ENCODE results near the gene EBI3. TPM values are rescaled to one million over a fixed set of nuclear protein-coding genes. Genes with fewer than 3 reads are reported as not detected.

The EBI3 gene
- total RNA-seq, 1 experiment from 2014 or later = 1.4 TPM

DNA sequence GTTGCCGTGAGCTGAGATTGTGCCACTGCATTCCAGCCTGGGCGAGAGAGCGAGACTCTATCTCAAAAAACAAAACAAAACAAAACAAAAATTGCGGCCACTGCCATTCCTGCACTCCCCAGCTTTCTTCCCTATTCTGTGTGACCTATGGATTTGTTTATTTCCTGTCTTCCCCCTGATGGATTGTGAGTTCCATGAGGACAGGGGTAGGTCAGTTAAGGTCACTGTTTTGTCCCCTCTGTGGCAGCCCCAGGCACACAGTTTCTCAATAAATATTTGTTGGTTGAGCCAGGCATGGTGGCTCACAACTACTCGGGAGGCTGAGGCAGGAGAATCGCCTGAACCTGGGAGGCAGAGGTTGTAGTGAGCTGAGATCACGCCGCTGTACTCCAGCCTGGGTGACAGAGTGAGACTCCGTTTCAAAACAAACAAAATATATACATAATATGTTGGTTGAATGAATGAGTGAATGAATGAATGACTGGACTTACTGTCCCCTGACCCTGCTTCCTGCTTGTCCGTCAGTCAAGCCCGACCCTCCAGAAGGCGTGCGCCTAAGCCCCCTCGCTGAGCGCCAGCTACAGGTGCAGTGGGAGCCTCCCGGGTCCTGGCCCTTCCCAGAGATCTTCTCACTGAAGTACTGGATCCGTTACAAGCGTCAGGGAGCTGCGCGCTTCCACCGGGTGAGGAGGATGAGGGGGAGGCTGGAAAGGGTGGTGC, 5.0 kb downstream of the EBI3 start:
- Histone ChIP-seq H2BK120ac (ENCODE audit: low read depth, low read length, poor library complexity, severe bottlenecking) (no peak overlapping the region), H3K23ac (ENCODE audit: insufficient read length, low read depth, low read length) (no peak overlapping the region), H2BK20ac (ENCODE audit: low read depth, low read length, poor library complexity, severe bottlenecking) (no peak overlapping the region), H3K9ac (ENCODE audit: extremely low read depth, insufficient read length, low read length) (no peak overlapping the region), H3K27ac (ENCODE audit: insufficient read length, low read depth, low read length) (no peak overlapping the region), H4K91ac (ENCODE audit: insufficient read length, low read depth, low read length) (no peak overlapping the region), H2BK12ac (ENCODE audit: insufficient read length, low read depth, low read length) (no peak overlapping the region), H2BK5ac (ENCODE audit: insufficient read length, low read length) (no peak overlapping the region), H4K8ac (replicated peaks; ENCODE audit: insufficient read length, low read depth, low read length) (no peak overlapping the region), H3K79me2 (ENCODE audit: insufficient read depth, low read length) (no peaks in the 10 kb centered on the region), H3K56ac (ENCODE audit: insufficient read length, low read depth, low read length) (no peak overlapping the region), H3K4me2 (ENCODE audit: insufficient read depth, insufficient read length, low read length) (no peak overlapping the region), H3K23me2 (ENCODE audit: insufficient read length, low read depth, low read length, poor library complexity, severe bottlenecking) (peaks cover 3% of the 10 kb centered on the region), H4K20me1 (ENCODE audit: control insufficient read depth, insufficient read depth, insufficient read length) (no peaks in the 10 kb centered on the region), H2AK5ac (ENCODE audit: insufficient read length, low read length) (no peak overlapping the region), H3T11ph (ENCODE audit: low read length) (no peak overlapping the region), H3K14ac (ENCODE audit: insufficient read depth, low read length) (no peak overlapping the region), H3K9me3 (ENCODE audit: control insufficient read depth, low read depth, low read length) (no peaks in the 10 kb centered on the region), H2AFZ (ENCODE audit: low read length) (no peak overlapping the region), H3K18ac (ENCODE audit: insufficient read length, low read depth, low read length) (no peak overlapping the region), H2BK15ac (ENCODE audit: low read depth, low read length) (no peak overlapping the region), H3K4me1 (ENCODE audit: insufficient read depth, low read length) (no peaks in the 10 kb centered on the region), H4K5ac (ENCODE audit: insufficient read length, low read depth, low read length) (no peak overlapping the region), H3K27me3 (ENCODE audit: insufficient read depth, low read length) (no peaks in the 10 kb centered on the region), H3K79me1 (ENCODE audit: insufficient read depth, low read depth, low read length, poor library complexity, severe bottlenecking) (no peaks in the 10 kb centered on the region), H3K4ac (ENCODE audit: low read depth, low read length) (no peak overlapping the region)
- Mint-ChIP-seq H3K4me3 (no peak overlapping the region), H3K27me3 (ENCODE audit: low read depth) (peaks cover 3% of the 10 kb centered on the region; the same call in 1 of the 2 replicates), H3K27ac (peak overlapping the region in 1 of 3 experiments; percentile 15; a peak in 1 of 7 replicates), H3K36me3 (ENCODE audit: insufficient read depth in 1 of 3, low read depth in 3 of 3) (no peaks in the 10 kb centered on the region), H3K4me1 (peaks cover 0 to 5% of the 10 kb centered on the region in 2 experiments; a peak in 2 of 4 replicates), H3K9me3 (peaks cover 1 to 5% of the 10 kb centered on the region in 2 experiments; a peak in 2 of 5 replicates)
- no peak for DNase-seq
- WGBS (ENCODE audit: extremely low coverage, insufficient read length, low lambda C conversion rate) = no CpG with 5 or more reads among the region's 21 CpGs
- TF ChIP-seq, protein P1, sequence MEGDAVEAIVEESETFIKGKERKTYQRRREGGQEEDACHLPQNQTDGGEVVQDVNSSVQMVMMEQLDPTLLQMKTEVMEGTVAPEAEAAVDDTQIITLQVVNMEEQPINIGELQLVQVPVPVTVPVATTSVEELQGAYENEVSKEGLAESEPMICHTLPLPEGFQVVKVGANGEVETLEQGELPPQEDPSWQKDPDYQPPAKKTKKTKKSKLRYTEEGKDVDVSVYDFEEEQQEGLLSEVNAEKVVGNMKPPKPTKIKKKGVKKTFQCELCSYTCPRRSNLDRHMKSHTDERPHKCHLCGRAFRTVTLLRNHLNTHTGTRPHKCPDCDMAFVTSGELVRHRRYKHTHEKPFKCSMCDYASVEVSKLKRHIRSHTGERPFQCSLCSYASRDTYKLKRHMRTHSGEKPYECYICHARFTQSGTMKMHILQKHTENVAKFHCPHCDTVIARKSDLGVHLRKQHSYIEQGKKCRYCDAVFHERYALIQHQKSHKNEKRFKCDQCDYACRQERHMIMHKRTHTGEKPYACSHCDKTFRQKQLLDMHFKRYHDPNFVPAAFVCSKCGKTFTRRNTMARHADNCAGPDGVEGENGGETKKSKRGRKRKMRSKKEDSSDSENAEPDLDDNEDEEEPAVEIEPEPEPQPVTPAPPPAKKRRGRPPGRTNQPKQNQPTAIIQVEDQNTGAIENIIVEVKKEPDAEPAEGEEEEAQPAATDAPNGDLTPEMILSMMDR (conservative IDR thresholded peaks at IDR 0.05) = no peak
